Urothelium cell line (cell line): Measurements from ENCODE around the gene AKNA.

ENCODE experiments used
- DNase-seq: peaks from one replicate; pipeline ENCODE4 v3.0.0; 2011; ENCODE audit warnings: low spot score, mixed read lengths
- FAIRE-seq: peaks from 2 replicates; lab custom pipeline; 2011; peaks lifted over from hg19 to GRCh38; lab: Jason Lieb, UNC

The AKNA gene

DNA sequence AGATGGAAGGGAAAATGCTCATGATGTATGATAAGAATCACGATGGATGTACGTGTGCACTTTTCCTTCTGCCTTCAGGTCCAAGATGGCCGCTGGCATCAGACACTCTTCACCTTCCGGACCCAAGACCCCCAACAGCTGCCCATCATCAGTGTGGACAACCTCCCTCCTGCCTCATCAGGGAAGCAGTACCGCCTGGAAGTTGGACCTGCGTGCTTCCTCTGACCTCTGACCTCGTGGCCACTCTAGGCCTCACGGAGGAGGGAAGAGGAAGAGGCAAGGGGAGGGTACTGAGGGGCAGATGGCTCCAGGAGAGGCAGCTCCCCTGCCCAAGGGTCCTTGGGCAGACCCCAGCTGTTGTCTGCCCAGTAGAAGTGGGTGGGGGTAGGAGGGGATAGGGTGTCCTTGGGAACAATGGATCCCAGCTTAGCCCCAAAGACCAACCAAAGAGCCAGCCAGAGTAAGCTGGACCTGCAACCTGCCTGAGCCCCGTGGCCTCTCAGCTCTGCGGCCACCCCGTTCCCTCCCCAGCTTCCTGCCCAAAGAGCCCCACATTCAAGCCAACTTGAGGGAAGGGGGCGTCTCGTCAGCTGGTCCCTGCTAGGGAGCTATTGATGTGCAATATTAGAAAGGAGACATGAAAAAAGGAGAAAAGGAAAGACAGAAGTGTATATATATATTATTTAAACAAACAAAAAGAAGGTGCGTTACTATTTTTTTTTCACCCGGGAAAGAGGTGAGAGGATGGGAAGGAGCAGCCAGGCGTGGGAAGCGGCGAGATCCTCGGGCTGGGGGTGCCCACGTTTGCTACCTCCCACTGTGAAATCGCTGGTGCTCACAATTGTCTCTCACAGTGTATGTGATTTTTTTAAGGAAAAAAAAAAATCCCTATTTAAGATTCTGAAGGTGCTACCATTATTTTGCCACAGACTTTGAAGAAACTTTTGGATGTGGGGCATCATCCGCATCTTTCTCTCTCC lies 77.0 kb downstream of the AKNA start:
- DNase-seq (no peak), FAIRE-seq (no peak)

DNA sequence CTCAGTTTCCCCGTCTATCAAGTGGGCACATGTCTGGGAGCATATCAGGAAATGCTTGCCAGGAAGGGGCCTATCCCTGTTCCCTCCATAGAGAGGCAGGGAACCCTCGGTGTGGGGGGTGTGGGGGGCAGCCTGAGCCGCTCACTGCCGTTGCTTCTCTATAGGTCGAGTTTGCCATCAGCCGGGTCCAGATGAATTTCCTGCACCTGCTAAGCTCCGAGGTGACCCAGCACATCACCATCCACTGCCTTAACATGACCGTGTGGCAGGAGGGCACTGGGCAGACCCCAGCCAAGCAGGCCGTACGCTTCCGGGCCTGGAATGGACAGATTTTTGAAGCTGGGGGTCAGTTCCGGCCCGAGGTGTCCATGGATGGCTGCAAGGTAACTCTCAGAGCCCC lies 78.7 kb downstream of the AKNA start:
- FAIRE-seq: no peak

DNA sequence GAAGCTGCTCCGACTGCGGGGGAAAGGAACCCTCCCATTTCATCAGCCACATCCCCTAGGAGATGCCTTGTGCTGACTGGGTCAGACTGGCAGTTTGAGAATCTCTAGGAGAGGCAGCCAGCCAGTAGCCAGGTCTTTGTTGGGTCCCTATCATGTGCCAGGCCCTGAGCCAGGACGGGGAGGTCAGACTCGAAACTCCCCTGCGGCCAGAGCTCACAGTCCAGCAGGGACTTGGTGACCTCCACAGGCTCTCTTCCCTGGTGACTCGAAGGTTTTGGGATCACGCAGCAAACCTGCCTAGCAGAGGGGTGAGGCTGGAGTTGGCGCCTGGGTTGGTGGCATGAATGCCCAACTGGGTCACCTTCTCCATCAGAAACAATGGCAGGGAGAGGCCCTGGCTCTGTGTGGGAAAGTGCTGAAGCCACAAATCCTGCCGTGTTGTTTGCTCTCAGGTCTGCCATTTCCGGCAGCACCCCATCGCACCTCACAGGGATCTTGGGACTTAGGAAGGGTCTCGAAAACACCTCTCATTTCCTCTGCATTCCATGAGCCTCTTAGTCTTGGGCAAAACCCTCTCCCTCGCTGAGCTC lies 79.3 kb downstream of the AKNA start:
- no peak for DNase-seq
- FAIRE-seq: no peak

More for the DNA sequence above, 78.7 kb downstream of the AKNA start:
- no peak for DNase-seq

DNA sequence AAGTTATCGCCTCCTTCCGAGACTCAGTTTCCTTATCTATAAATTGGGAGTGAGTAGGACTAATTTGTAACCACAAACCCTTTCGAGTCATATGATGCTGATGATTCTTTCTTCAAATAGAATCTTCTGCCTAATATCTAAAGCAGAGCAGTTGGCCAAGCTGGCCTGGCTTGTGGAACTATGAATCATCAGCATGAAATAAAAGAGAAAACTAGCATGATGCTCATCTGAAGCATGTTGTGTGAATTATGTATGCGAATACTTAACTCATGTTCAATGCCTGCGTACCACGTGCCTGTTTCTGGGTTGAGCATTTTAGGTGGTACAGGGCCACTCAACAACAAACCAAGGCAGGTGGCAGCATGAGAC lies 79.9 kb downstream of the AKNA start:
- DNase-seq (no peak), FAIRE-seq (no peak)

DNA sequence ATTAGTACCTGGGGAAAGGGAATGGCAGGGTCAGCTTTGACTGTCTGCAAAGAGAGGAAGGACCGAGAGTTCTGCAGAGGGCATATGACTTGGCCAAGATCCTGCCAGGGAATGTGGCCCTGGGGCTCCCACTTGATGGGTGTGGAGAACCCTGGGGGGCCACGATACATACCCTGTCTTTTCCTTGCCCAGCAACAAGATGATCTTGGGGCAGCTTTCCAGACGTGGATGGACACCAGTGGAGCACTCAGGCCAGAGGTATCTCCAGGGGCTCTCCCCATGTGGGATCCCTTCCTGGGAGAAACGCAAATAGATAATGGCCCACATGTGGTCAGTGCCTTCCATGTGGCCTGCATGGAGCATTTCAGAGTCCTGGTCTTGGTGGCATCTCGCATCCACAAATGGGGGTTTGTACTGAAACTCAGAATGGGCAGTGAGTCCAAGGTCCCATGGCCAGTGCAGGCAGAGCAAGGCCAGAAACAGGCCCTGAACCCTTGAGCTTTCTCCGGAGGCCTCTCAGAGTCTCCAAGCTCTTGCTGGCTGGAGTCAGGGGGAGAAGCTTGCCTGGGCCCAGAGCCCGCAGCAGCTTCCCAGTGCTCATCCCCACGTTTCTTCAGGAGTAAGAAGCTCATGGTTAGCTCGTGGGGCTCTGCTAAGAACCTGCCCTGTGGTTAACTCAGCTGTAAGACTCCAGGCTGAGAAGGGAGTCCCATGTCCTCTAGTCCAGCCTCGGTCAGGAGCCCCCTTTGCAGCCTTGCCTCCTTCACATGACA lies 83.2 kb downstream of the AKNA start:
- FAIRE-seq: no peak

DNA sequence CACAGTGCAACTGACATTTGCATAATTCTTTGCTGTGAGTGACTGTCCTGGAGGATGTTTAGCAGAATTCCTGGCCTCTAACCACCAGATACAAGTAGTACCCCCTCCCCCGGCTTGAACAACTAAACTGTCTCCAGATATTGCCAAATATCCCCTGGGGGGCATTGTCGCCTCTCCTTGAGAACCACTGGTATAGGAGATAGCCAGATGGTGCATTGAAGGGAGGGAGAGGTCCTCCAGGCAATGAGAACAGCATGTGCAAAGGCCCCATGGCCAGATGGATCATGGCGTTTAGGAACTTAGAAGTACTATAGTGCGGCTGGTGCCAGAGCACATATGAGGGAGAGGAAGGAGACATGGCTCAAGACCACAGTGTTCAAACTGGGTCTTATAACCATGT lies 83.8 kb downstream of the AKNA start:
- FAIRE-seq (no peak), DNase-seq (no peak)

More for the DNA sequence above, 83.2 kb downstream of the AKNA start:
- DNase-seq: no peak

DNA sequence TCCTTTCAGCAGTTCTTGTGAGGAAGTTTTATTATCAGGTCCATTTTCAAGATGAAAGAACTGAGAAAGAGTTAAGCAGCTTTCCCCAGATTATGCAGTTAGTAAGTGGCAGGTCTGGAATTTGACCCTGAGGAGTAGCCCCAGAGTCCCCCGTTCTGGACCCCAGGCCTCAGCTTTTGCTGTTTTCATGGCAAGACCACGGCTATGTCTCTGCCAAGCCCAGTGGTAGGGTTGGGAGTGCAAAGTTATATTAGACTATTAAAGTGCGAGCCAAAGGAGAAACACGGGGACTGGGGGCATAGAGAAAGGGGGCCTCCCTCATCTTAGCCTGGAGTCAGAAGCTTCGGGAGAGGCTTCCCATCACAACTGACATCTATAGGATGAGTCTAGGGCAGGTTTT lies 84.2 kb downstream of the AKNA start:
- no peak for FAIRE-seq
- no peak for DNase-seq

DNA sequence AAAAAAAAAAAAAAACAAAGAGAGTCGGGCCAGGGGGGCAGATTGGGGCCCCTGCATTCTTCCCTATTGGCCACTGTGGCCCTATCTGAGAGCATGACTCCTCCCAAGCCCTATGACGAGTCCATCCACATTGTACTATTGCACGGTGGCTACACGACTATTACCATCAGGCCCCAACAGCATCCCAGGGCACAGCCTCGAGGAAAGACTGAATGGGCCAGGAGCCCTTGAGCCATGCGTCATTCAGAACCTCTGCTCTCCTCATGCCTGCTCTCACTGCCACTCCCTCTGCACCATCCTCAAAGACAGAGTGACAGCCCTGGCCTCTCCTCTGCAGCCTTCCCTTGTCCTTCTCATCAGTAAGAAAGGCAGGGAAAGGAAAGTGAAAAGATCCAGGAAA lies 85.1 kb downstream of the AKNA start:
- no peak for DNase-seq
- no peak for FAIRE-seq

DNA sequence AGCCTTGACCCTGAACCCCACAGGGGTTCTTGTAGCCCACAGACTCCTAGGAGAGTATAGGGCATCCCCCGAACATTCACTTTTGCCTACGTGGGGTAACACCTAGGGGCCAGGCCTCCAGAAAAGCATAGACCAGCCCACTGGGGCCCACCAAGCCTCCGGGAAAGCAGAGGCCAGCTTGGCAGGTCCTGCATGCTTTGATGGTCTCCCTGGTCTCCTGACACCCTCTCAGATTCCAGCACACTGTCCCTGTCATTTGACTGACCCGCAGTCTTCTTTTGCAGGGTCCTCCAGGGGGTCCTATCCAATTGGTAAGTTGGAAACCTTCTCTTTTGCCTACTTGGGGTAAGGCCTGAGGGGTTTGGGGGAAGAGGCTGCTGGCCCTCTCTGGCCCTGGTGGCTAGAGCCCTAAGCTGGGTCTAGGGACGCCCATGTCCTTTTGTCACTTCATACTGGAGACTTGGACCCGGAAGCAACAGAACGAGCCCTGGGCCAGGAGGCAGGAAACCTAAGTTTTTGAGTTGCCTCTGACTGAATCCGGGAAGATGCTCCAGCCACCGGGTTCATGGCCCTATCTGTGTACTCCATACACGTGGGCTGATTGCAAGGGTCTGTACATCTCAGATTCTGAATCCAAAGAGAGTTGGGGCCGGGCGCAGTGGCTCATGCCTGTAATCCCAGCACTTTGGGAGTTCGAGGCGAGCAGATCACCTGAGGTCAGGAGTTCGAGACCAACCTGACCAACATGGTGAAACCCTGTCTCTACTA lies 85.8 kb downstream of the AKNA start:
- no peak for DNase-seq
- FAIRE-seq: no peak

DNA sequence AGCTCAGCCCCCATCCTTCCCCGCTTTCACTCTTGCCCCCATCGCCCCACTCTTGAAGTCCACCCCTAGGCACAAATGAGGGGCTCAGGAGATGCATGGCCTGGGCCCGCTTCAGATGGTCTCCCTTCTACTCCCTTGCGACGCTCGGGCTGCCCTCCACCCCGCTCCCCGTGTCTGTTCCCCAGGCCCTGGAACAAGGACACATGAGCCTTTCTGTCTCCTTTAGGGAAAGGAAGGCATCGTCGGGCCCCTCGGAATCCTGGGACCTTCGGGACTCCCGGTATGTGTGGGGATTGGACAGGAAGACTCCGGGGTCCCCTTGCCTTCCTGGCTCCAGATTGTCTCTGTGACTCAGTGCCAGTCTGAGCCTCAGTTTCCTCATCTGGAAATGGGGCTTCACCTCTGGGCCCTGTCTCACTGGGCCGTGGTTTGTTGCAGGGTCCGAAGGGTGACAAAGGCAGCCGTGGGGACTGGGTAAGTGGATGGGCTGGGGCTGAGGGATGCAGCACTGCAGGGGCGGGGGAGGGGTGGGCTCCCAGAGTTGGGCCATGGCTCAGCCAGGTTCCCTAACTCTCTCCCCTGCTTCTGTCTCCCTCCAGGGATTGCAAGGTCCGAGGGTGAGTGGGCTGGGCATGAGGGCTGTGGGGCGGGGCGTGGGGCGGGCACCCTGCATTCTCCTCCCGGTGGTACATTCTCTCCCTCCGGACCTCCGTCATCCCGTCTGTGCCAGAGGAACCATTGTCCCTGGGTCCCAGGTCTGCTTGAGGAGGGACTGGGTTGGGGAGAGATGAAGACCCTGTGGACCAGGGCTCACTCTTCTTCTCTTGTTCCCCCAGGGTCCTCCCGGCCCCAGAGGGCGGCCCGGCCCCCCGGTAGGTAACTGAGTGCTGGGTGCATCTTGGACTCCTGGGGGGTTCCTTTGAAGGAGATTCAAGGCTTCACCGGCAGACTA lies 86.7 kb downstream of the AKNA start:
- DNase-seq (no peak), FAIRE-seq (no peak)

DNA sequence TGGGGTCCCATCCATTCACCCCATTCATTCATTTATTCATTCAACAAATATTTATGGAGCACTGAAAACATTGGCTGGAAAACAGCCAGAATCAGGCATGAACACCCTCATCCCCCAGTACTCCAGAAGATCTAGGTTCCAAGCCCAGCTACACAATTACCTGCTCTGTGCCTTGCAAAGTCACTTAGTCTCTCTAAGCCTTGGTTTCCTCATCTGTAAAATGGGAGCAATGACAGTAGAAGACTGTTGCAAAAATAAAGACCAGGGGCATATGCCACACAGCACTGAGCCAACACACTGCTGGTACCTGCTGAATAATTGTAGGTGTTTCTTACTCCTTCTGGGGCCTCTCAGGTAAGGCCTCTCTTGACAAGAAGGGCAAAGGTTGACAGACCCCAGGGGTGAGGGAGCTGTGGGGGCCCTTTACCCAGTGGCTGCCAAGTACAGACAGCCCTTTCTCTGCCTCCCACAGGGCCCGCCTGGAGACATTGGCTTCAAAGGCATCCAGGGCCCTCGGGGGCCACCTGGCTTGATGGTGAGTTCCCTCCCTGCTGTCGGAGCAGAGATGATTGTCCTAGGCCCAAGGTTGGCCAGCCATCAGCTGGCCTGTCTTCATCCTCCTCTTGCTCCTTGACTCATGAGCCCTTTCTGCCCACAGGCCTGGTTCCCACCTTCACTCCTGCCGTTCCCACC lies 87.5 kb downstream of the AKNA start:
- DNase-seq (no peak), FAIRE-seq (no peak)

DNA sequence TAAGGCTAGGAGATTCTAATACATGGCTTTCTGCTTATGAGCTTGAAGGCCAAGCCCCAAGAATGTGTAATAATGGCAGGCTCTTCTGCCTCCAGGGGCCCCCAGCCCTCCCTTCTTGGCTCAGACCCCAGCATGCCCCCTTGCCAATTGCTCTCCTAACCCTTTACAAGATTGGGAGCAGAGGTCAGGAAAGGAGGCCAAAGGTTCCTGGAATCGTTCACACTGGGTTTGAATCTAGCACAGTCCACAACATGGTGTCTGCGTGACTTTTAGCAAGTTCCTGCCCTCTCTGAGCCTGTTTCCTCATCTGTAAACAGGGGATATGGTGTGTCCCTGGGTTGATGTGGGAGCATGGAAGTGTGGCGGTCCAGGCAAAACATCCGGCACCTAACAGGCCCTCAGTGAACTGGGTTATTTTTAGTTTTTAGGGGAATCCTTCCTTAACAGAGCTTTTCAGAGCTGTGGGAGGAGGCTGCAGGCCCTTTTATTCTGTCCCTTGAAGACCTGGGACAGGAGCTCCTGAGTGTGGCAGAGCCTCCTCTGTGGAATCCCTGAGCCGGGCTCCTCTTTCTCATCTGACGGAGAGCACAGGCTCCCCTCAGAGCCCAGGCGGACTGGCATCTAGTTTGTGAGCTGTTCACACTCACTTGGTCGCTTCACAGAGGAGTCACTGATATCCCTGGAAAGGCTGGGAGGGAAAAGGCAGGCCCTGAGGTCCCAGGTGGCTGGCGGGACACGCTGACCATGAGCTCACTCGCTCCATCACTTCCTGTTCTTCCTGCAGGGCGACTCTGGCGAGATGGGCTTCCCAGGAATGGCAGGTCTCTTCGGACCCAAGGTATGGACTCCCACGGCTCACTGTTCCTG lies 88.3 kb downstream of the AKNA start:
- no peak for DNase-seq
- no peak for FAIRE-seq

DNA sequence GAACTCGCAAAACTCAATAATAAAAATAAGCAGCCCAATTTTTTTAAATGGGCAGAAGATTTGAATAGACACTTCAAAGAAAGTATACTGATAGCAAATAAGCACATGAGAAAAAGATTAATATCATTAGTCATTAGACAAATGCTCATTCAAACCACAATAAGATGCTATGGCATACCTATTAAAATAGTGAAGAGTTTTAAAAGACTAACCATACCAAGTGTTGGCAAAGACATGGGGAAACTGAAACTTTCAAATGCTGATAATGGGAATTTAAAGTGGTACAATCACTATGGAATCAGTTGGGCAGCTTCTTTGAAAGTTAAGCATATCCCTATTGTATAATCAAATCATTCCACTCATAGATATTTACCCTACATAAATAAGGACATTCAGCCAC lies 91.4 kb downstream of the AKNA start:
- DNase-seq: no peak

DNA sequence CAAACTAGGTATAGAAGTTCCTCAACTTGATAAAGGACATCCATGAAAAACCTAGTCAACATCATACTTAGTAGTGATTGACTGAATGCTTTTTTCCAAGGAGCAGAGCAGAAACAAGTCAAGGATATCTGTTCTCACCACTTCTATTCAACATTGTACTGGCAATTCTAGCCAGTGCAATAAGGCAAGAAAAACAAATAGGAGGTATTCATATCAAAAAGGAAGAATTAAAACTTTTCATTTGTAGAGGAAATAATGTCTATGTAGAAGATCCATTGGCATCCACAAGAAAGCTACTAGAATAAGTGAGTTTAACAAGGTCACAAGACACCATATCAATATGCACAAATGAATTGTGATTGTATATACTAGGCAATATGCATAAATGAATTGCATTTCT lies 93.1 kb downstream of the AKNA start:
- DNase-seq: no peak
- FAIRE-seq: no peak

More for the DNA sequence above, 91.4 kb downstream of the AKNA start:
- no peak for FAIRE-seq

DNA sequence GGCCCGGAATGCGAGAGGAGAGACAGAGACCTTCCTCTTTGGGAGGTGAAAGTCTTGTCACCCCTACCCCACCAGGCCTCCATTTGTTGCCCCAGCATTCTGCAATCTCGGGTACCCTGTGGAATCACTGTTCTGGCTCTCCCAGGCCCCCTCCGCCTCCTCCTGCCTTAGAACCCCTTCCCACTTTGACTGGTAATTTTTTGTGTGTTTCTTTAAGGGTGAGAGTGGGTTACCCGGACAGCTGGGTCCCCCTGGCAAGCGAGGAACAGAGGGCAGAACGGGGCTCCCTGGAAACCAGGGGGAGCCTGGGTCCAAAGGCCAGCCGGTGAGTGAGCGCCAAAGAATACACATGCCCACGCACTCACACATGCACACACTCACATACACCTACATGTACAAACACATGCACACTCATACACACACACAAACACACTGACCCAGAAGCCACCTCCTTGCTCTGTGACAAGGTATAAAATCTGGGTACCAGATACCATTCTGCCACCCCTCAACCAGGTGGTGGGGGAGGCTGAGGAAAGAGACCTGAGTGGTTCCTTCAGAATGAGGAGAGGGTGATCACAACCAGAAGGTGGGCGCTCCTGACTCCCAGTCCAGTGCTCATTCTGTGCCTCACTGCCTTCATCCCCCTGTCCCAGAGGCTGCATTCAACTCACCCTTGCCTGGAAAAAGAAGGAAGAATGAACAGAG lies 95.7 kb downstream of the AKNA start:
- DNase-seq (no peak), FAIRE-seq (no peak)

DNA sequence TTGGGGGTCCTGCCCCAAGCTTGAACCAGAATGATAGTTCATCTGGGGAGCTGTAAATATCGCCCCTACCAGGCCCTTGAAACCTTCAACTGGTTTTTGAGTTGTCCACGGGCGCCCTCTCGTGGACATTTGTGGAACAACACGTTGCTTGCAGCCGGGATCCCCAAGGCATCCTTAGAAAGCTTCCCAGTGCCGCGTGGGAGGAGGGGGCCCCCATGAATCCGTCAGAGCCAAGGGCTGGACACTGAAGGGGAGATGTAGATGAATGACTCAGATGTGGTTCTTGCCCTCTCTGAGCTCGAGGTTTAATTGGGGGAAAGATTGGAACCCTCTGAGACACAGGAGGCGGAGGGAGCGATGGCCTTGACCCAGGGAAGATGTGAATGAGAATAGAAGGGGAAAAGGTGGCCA lies 96.7 kb downstream of the AKNA start:
- no peak for FAIRE-seq
- DNase-seq: peak; percentile 65

DNA sequence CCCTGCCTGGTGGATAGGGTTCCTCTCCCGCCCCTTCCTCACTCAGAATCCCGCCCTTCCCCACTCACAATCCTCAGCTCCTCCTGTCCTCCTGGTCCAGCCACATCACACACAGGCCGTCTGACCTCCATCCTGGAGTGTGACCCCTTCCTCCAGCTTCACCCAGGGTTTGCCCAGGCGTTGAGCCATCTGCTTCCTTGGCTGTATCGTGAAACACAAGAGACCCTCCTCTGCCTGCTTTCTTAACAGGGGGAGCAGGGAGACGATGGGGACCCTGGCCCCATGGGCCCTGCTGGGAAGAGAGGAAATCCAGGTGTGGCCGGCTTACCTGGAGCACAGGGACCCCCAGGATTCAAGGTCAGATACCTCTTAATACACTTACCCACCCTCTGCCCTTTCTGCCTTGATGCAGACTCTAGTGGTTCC lies 97.2 kb downstream of the AKNA start:
- DNase-seq (no peak), FAIRE-seq (no peak)
